Tibial nerve (tissue), 3 donors: ENCODE measurements around the gene PODXL.

Source experiments
- CTCF ChIP-seq, 5 experiments: fragments of 200-600 bp in 3 of 5; fragments of 450-650 bp in 2 of 5; sonication (generic) in 3 of 5; IDR thresholded peaks; one replicate each; pipeline ENCODE4 v1.5.1; 2016 to 2019; ENCODE audit warnings: antibody characterized with exemption in 5 of 5, mild to moderate bottlenecking in 3 of 5, moderate library complexity in 2 of 5
- POLR2A ChIP-seq, 2 donors: fragments of 450-650 bp; IDR thresholded peaks; one replicate each; pipeline ENCODE4 v1.6.1; 2017; ENCODE audit warnings: antibody characterized with exemption in 2 of 2, mild to moderate bottlenecking in 2 of 2, moderate library complexity in 2 of 2

- TF ChIP-seq CTCF (IDR thresholded peaks at IDR 0.05) = no peak
- no peak for TF ChIP-seq POLR2A (IDR thresholded peaks at IDR 0.05)
Observed at GRCh38 chr7:131525820-131526219, 30.6 kb downstream of the PODXL start.
